GM21526 (cell line): ENCODE measurements around the gene AP5S1.

ENCODE experiments used
- ATAC-seq: cut with Tn5 transposase; IDR thresholded peaks from one replicate; pipeline ENCODE4 v1.9.1; 2021; ENCODE audit warnings: moderate library complexity; ENCODE audit not compliant: unreplicated experiment, low FRiP score

AP5S1 gene

GRCh38 chr20:3871550-3872265 lies 51.4 kb downstream of the AP5S1 start:
- ATAC-seq = no peak

- no peak for ATAC-seq
Measured at GRCh38 chr20:3873507-3873906, 53.2 kb downstream of the AP5S1 start.

GRCh38 chr20:3874194-3874844 lies 54.0 kb downstream of the AP5S1 start:
- ATAC-seq = no peak

GRCh38 chr20:3875378-3875974 lies 55.1 kb downstream of the AP5S1 start:
- no peak for ATAC-seq

GRCh38 chr20:3876000-3876399 lies 55.7 kb downstream of the AP5S1 start:
- ATAC-seq = no peak

- no peak for ATAC-seq
Measured at GRCh38 chr20:3876676-3877075, 56.3 kb downstream of the AP5S1 start.
